ENCODE measurements around the gene GRK4.

- TF ChIP-seq ZFX (IDR thresholded peaks at IDR 0.05; ENCODE audit: borderline replicate concordance) (no peak), CTCF (IDR thresholded peaks at IDR 0.05) (no peak)
Measured at GRCh38 chr4:3034231-3034630, 70.9 kb downstream of the GRK4 start.

Data from 22Rv1 (cell line).